Activated naive CD8-positive, alpha-beta T cell treated with anti-CD3 and anti-CD28 coated beads, Interleukin-2, amount 10 ng/mL, durations not matched to agents 7 days and 5 days (primary cell): Measurements from ENCODE around the gene C1orf198. TPM values are rescaled to one million over a fixed set of nuclear protein-coding genes. Genes with fewer than 3 reads are reported as not detected.

Experiments used
- ATAC-seq: fragments of 150-1000 bp; cut with Tn5 transposase; one replicate; pipeline ENCODE4 v1.10.0; 2021; ENCODE audit warnings: low read depth, moderate library complexity
- POLR2A ChIA-PET: fragments of 350-600 bp; sonication (Branson Sonifier 250); formaldehyde crosslinking; loops from one replicate; lab custom pipeline; 2021; ENCODE audit warnings: antibody characterized with exemption; lab: Charles Lee
- DNase-seq: peaks from one replicate; pipeline ENCODE4 v3.0.0; 2021
- H3K27ac Mint-ChIP-seq: one replicate; pipeline ENCODE4 v1.8.0; 2022; ENCODE audit warnings: mild to moderate bottlenecking, mixed read lengths
- H3K27me3 Mint-ChIP-seq: one replicate; pipeline ENCODE4 v1.8.0; 2022; ENCODE audit warnings: mild to moderate bottlenecking, moderate library complexity, mixed read lengths
- H3K36me3 Mint-ChIP-seq: one replicate; pipeline ENCODE4 v1.8.0; 2021; ENCODE audit warnings: mild to moderate bottlenecking, mixed read lengths
- H3K4me1 Mint-ChIP-seq: one replicate; pipeline ENCODE4 v1.8.0; 2021; ENCODE audit warnings: mixed read lengths
- H3K4me3 Mint-ChIP-seq: one replicate; pipeline ENCODE4 v1.8.0; 2022; ENCODE audit warnings: mild to moderate bottlenecking, moderate library complexity, mixed read lengths
- H3K9me3 Mint-ChIP-seq: one replicate; pipeline ENCODE4 v1.8.0; 2021; ENCODE audit warnings: mixed read lengths
- total RNA-seq, 2 experiments: library from RNA; stranded (reverse); gene quantifications; one replicate each; pipeline ENCODE4 v1.2.3, GENCODE V29; 2021

Gene C1orf198
- total RNA-seq, 2 experiments from 2014 or later = 2.8 to 3.8 TPM

DNA sequence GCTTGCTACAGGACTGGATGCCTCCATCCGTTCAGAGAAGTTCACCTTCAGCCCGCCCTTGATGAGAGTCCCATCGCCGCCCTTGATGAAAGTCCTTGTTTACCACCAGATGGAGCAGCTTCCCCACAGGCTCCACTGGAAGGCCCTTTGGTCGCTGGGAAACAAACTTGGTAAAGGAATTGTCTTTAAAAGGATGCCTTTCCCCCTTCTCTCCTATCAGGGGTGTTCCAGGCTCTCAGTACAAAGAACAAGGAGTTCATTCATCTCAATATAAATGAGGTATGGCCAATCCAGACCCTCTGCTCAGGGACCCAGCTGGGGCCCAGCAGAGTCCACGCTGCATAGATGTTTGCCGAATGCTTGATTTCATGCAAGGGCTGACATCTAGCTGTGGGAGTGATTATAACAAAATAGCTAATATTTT lies 70.4 kb downstream of the C1orf198 start:
- ATAC-seq = no peak
- no peak overlapping the region for H3K27ac Mint-ChIP-seq
- DNase-seq = no peak
- H3K36me3 Mint-ChIP-seq = no peaks in the 10 kb centered on the region
- no peaks in the 10 kb centered on the region for H3K9me3 Mint-ChIP-seq
- POLR2A ChIA-PET = no interaction called here
- H3K4me3 Mint-ChIP-seq = no peak overlapping the region
- no peaks in the 10 kb centered on the region for H3K4me1 Mint-ChIP-seq
- H3K27me3 Mint-ChIP-seq = peaks cover 6% of the 10 kb centered on the region

GRCh38 chr1:230797376-230797920 lies 70.9 kb downstream of the C1orf198 start:
- H3K27ac Mint-ChIP-seq = no peak overlapping the region
- POLR2A ChIA-PET = no interaction called here
- no peaks in the 10 kb centered on the region for H3K9me3 Mint-ChIP-seq
- DNase-seq (no peak), ATAC-seq (no peak)
- no peak overlapping the region for H3K4me3 Mint-ChIP-seq
- no peaks in the 10 kb centered on the region for H3K4me1 Mint-ChIP-seq
- H3K27me3 Mint-ChIP-seq = peaks cover 6% of the 10 kb centered on the region
- H3K36me3 Mint-ChIP-seq = no peaks in the 10 kb centered on the region

DNA sequence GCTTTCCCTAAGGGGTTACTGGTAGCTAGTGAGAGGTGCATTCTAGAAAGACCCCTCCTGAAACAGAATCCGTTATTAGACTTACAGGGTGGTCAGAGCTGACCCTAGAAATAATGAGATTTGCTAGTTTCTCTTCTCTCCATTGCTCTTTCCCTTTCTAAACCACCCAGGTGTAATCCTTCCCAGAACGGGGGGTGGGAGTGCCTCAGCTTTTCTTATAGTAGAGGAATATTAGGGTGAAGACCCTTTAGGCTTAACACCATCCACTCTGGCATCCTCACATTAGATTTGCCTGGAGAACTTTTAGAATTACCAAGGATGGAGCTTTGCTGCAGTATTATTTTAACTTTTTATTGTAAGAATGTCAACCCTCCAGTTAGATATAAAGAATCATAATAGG lies 71.7 kb downstream of the C1orf198 start:
- H3K4me1 Mint-ChIP-seq = no peaks in the 10 kb centered on the region
- H3K9me3 Mint-ChIP-seq = no peaks in the 10 kb centered on the region
- no peaks in the 10 kb centered on the region for H3K36me3 Mint-ChIP-seq
- H3K27me3 Mint-ChIP-seq = peaks cover 8% of the 10 kb centered on the region
- no peak overlapping the region for H3K27ac Mint-ChIP-seq
- ATAC-seq = no peak
- POLR2A ChIA-PET = no interaction called here
- no peak for DNase-seq
- no peak overlapping the region for H3K4me3 Mint-ChIP-seq

DNA sequence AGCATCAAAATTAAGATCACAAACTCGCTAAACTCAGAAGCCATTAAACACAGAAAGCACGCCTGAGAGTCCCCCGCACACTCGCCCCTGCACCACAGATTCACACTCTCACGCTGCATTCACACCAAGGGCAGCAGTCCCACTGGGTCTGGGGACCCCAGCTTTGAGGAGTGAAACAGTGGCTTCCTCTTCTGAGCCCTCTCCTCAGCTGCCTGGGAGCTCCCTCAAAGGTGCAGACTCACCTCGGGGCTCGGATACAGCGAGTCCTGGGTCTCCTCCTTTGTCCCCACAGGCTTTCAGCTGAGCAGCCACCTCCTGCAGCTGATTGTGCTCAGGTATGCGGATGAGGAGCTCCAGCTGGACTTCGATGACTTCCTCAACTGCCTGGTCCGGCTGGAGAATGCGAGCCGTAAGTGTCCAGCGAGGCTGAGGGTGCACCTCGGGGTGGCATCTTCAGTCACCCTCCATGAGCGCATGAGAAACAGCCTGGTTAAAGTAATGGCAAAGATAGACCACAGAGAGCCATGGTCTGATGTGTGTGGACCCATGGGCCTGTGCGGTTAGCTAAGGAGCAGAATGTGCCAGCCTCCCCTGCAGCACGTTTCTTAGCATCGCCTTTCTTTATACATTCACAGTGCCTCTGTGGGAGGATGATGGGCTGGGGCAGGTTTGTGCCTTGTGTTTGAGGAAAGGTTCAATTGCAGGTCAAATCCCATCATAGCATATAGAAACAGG lies 73.3 kb downstream of the C1orf198 start:
- Mint-ChIP-seq H3K27ac (no peak overlapping the region), H3K36me3 (no peaks in the 10 kb centered on the region), H3K4me3 (no peak overlapping the region), H3K9me3 (no peaks in the 10 kb centered on the region), H3K4me1 (no peaks in the 10 kb centered on the region), H3K27me3 (peaks cover 17% of the 10 kb centered on the region)
- ATAC-seq = no peak
- POLR2A ChIA-PET = no interaction called here
- no peak for DNase-seq

DNA sequence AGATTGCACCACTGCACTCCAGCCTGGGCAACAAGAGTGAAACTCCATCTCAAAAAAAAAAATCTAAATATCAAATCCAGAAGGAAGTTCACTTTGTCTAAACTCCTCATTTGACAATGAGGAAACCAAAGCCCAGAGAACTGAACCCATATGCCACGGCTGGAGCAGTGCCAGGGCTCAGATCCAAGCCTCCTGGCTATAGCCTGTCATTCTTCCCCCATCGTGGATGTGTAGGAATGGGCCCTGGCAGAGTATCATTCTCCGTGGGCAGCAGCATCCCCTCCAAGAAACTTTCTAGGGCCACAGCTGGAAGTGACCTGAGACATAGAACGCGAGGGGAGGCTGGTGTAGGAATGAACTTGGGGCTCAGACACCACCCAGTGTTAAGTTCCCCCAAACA lies 73.9 kb downstream of the C1orf198 start:
- peaks cover 14% of the 10 kb centered on the region for H3K27me3 Mint-ChIP-seq
- POLR2A ChIA-PET = no interaction called here
- ATAC-seq (no peak), DNase-seq (no peak)
- H3K4me1 Mint-ChIP-seq = no peaks in the 10 kb centered on the region
- H3K36me3 Mint-ChIP-seq = no peaks in the 10 kb centered on the region
- H3K27ac Mint-ChIP-seq = no peak overlapping the region
- no peak overlapping the region for H3K4me3 Mint-ChIP-seq
- no peaks in the 10 kb centered on the region for H3K9me3 Mint-ChIP-seq

DNA sequence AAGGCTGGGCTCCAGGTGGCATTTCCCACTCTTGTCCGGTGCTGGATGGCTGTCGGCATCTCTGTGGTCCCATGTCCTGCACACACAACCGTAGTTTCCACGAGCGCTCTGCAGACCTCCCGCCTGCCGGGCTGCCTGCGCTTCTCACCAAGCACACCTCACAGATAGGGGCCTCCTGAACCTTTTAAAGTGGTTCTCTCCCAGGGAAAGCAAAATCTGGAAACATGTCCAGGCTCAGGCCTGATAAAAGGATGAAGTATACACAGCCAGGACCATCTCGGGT lies 74.9 kb downstream of the C1orf198 start:
- Mint-ChIP-seq H3K4me3 (no peak overlapping the region), H3K27me3 (peaks cover 16% of the 10 kb centered on the region), H3K27ac (no peak overlapping the region), H3K36me3 (no peaks in the 10 kb centered on the region), H3K4me1 (no peaks in the 10 kb centered on the region), H3K9me3 (no peaks in the 10 kb centered on the region)
- no peak for ATAC-seq
- DNase-seq = no peak
- POLR2A ChIA-PET = no interaction called here

GRCh38 chr1:230792691-230793462 lies 75.4 kb downstream of the C1orf198 start:
- DNase-seq (no peak), ATAC-seq (no peak)
- no peak overlapping the region for H3K27ac Mint-ChIP-seq
- no peaks in the 10 kb centered on the region for H3K9me3 Mint-ChIP-seq
- no peak overlapping the region for H3K4me3 Mint-ChIP-seq
- no peaks in the 10 kb centered on the region for H3K4me1 Mint-ChIP-seq
- POLR2A ChIA-PET = no interaction called here
- H3K36me3 Mint-ChIP-seq = no peaks in the 10 kb centered on the region
- H3K27me3 Mint-ChIP-seq = peaks cover 16% of the 10 kb centered on the region

- ATAC-seq (no peak), DNase-seq (no peak)
- peaks cover 16% of the 10 kb centered on the region for H3K27me3 Mint-ChIP-seq
- no peak overlapping the region for H3K27ac Mint-ChIP-seq
- POLR2A ChIA-PET = no interaction called here
- no peaks in the 10 kb centered on the region for H3K9me3 Mint-ChIP-seq
- no peaks in the 10 kb centered on the region for H3K36me3 Mint-ChIP-seq
- no peaks in the 10 kb centered on the region for H3K4me1 Mint-ChIP-seq
- H3K4me3 Mint-ChIP-seq = no peak overlapping the region
Measured at GRCh38 chr1:230791986-230792564, 76.2 kb downstream of the C1orf198 start.

DNA sequence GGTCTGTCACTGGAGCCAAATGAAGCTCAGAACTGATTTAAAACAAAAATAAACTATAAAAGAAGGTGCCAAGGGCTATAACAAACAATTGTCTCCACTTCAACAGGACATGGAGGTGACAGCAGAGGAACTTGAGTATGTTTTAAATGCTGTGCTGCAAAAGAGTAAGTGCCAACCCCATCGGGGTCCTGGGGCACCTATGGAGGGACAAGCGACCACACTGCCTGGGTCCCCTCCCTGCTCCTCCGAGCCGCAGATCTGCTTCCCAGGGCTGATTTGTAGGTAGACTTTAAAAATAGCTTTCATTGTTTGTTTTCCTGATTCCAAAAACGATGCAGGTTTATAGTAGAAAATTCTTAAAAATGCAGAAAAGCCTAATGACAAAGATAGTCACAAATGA lies 78.3 kb downstream of the C1orf198 start:
- Mint-ChIP-seq H3K4me3 (no peak overlapping the region), H3K9me3 (no peaks in the 10 kb centered on the region), H3K27ac (no peak overlapping the region), H3K36me3 (no peaks in the 10 kb centered on the region), H3K4me1 (no peaks in the 10 kb centered on the region), H3K27me3 (peaks cover 16% of the 10 kb centered on the region)
- ATAC-seq = no peak
- no peak for DNase-seq
- POLR2A ChIA-PET = no interaction called here

GRCh38 chr1:230788561-230789275 lies 79.6 kb downstream of the C1orf198 start:
- DNase-seq (no peak), ATAC-seq (no peak)
- H3K4me1 Mint-ChIP-seq = no peaks in the 10 kb centered on the region
- no peaks in the 10 kb centered on the region for H3K36me3 Mint-ChIP-seq
- H3K4me3 Mint-ChIP-seq = no peak overlapping the region
- POLR2A ChIA-PET = no interaction called here
- no peaks in the 10 kb centered on the region for H3K9me3 Mint-ChIP-seq
- no peak overlapping the region for H3K27ac Mint-ChIP-seq
- H3K27me3 Mint-ChIP-seq = peaks cover 16% of the 10 kb centered on the region

DNA sequence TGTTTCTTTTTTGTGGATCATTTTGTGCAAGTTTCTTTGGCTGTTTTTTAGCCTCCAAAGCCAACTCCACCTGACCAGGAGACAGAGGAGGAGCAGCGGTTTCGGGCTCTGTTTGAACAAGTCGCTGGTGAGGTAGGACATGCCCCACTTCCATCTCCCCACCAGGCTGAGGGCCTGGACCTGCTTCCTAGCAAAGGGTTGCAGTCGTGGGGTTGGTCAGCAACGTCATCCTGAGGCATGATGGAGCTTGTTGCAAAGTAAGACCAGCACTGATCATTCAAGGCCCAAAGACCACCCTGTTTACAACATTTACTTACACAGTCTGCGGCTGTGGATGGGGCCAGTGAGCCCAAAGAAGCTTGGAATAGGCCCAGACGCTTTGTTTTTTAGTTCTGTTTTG lies 80.8 kb downstream of the C1orf198 start:
- no peaks in the 10 kb centered on the region for H3K9me3 Mint-ChIP-seq
- no peak overlapping the region for H3K27ac Mint-ChIP-seq
- H3K4me3 Mint-ChIP-seq = no peak overlapping the region
- no peaks in the 10 kb centered on the region for H3K36me3 Mint-ChIP-seq
- peaks cover 16% of the 10 kb centered on the region for H3K27me3 Mint-ChIP-seq
- no peak for ATAC-seq
- POLR2A ChIA-PET = no interaction called here
- no peak for DNase-seq
- H3K4me1 Mint-ChIP-seq = no peaks in the 10 kb centered on the region
